Esophagus muscularis mucosa (tissue), 4 donors: ENCODE data around the gene C6orf89. TPM values are rescaled to one million over a fixed set of nuclear protein-coding genes. Genes with fewer than 3 reads are reported as not detected.
A peak's percentile ranks its signal among the peaks of the same experiment; 100 is the strongest.

Experiments
- DNase-seq: peaks from one replicate; pipeline ENCODE4 v3.0.0-alpha.2; 2017; ENCODE audit errors: extremely low spot score
- H3K27ac ChIP-seq, 4 donors: fragments of 200-600 bp; sonication (generic); replicated peaks in 1 of 4; 1 replicate in 3 of 4; 2 replicates in 1 of 4; pipeline ENCODE4 v1.5.1; 2016 to 2019; ENCODE audit warnings: mild to moderate bottlenecking in 1 of 4
- H3K27me3 ChIP-seq, 4 donors: fragments of 200-600 bp; sonication (generic); one replicate each; pipeline versions ENCODE4 v1.5.1 to v1.6.0; 2016 to 2019
- H3K36me3 ChIP-seq, 4 donors: fragments of 200-600 bp; sonication (generic); one replicate each; pipeline ENCODE4 v1.5.1; 2016 to 2019
- H3K4me1 ChIP-seq, 4 donors: fragments of 200-600 bp; sonication (generic); one replicate each; pipeline ENCODE4 v1.5.1; 2016 to 2019
- H3K4me3 ChIP-seq, 4 donors: fragments of 200-600 bp; sonication (generic); 1 replicate in 2 of 4; 2 replicates in 2 of 4; pipeline ENCODE4 v1.5.1; 2016 to 2019; ENCODE audit warnings: mild to moderate bottlenecking in 4 of 4, moderate library complexity in 1 of 4
- H3K9me3 ChIP-seq, 4 donors: fragments of 200-600 bp; sonication (generic); 1 replicate in 3 of 4; 2 replicates in 1 of 4; pipeline ENCODE4 v1.5.1; 2016 to 2019
- EP300 ChIP-seq: sonication (generic); formaldehyde crosslinking; IDR thresholded peaks from one replicate; pipeline ENCODE4 v1.6.1; 2017; ENCODE audit warnings: antibody characterized with exemption
- POLR2A ChIP-seq: fragments of 450-650 bp; IDR thresholded peaks from one replicate; pipeline ENCODE4 v1.6.1; 2017; ENCODE audit warnings: antibody characterized with exemption, moderate library complexity, mild to moderate bottlenecking, low read depth
- POLR2AphosphoS5 ChIP-seq, 2 donors: sonication (generic); formaldehyde crosslinking; IDR thresholded peaks; one replicate each; pipeline ENCODE4 v1.6.1; 2017; ENCODE audit warnings: antibody characterized with exemption in 2 of 2
- WGBS: methylation state at CpG from one replicate; pipeline ENCODE4 v1.1.5; 2018; 5-methylcytosine and 5-hydroxymethylcytosine counted together
- intact Hi-C: fragments of 100-400 bp; cut with DNase I; formaldehyde crosslinking; loops from one replicate; pipeline ENCODE4 v1.15.1; 2023
- total RNA-seq, 4 donors: library from RNA; depleted of rRNA; stranded (reverse); fragments of >200 nt; gene quantifications; one replicate each; pipeline versions ENCODE4 v1.1.0 to v1.2.1, GENCODE V29; 2016
- TF ChIP-seq, protein P1 (sequence below), 3 experiments: fragments of 200-600 bp in 2 of 3; fragments of 450-650 bp in 1 of 3; sonication (generic) in 2 of 3; IDR thresholded peaks; one replicate each; pipeline ENCODE4 v1.5.1; 2017 to 2019; ENCODE audit warnings: antibody characterized with exemption in 3 of 3, mild to moderate bottlenecking in 2 of 3, moderate library complexity in 1 of 3

The C6orf89 gene
- total RNA-seq, 4 donors from 2014 or later, result 56.5 to 66.2 (median 59.0) TPM

- Histone ChIP-seq H3K4me1 (peaks cover 0 to 16% (median 12%) of the 10 kb centered on the region in 4 donors), H3K36me3 (peaks cover 29 to 68% (median 62%) of the 10 kb centered on the region in 4 donors), H3K9me3 (no peaks in the 10 kb centered on the region), H3K27ac (no peak overlapping the region), H3K27me3 (no peaks in the 10 kb centered on the region), H3K4me3 (no peak overlapping the region)
- intact Hi-C loops, result no loop called here
- no peak for TF ChIP-seq EP300
- TF ChIP-seq, protein P1, sequence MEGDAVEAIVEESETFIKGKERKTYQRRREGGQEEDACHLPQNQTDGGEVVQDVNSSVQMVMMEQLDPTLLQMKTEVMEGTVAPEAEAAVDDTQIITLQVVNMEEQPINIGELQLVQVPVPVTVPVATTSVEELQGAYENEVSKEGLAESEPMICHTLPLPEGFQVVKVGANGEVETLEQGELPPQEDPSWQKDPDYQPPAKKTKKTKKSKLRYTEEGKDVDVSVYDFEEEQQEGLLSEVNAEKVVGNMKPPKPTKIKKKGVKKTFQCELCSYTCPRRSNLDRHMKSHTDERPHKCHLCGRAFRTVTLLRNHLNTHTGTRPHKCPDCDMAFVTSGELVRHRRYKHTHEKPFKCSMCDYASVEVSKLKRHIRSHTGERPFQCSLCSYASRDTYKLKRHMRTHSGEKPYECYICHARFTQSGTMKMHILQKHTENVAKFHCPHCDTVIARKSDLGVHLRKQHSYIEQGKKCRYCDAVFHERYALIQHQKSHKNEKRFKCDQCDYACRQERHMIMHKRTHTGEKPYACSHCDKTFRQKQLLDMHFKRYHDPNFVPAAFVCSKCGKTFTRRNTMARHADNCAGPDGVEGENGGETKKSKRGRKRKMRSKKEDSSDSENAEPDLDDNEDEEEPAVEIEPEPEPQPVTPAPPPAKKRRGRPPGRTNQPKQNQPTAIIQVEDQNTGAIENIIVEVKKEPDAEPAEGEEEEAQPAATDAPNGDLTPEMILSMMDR (IDR thresholded peaks at IDR 0.05), result peak; percentile 9 to 28 (median 26)
- DNase-seq, result no peak
- 72% methylated on average over 6 of the region's 6 CpGs for WGBS
Observed at GRCh38 chr6:36897609-36898008, 11.9 kb downstream of the C6orf89 start.

DNA sequence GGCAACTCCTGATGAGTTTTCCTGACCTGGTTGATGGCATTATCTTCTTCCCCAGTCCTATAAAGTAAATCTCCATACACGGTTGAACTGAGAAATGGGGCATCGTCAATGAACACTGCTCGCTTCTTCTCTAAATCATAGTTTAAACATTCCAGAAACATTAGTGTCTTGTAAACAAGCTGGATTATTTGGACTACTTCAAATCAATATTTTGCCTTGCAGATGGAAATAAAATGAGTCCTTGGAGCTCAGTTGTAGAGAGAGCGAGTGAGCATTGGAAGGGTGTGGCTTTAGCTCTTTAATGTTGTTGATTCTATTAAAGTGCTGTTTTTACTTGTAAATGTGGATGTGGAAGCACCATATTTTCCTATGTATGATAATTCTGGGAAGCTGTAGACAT lies 18.4 kb downstream of the C6orf89 start:
- intact Hi-C loops, result no loop called here
- Histone ChIP-seq H3K9me3 (no peaks in the 10 kb centered on the region), H3K27ac (no peak overlapping the region), H3K27me3 (no peaks in the 10 kb centered on the region), H3K36me3 (peaks cover 37 to 70% (median 57%) of the 10 kb centered on the region in 4 donors), H3K4me3 (no peak overlapping the region), H3K4me1 (peaks cover 31 to 44% (median 39%) of the 10 kb centered on the region in 4 donors)
- no peak for DNase-seq
- 85% methylated on average over 4 of the region's 4 CpGs for WGBS
- no peak for TF ChIP-seq POLR2AphosphoS5 (IDR thresholded peaks at IDR 0.05)
- no peak for TF ChIP-seq POLR2A
- no peak for TF ChIP-seq EP300
- TF ChIP-seq, protein P1 (IDR thresholded peaks at IDR 0.05), result no peak

- H3K4me1 ChIP-seq, result peaks cover 31 to 44% (median 39%) of the 10 kb centered on the region in 4 donors
- DNase-seq, result no peak
- 97% methylated on average over 5 of the region's 5 CpGs for WGBS
- H3K4me3 ChIP-seq, result no peak overlapping the region
- H3K9me3 ChIP-seq, result no peaks in the 10 kb centered on the region
- H3K36me3 ChIP-seq, result peaks cover 30 to 66% (median 51%) of the 10 kb centered on the region in 4 donors
- H3K27me3 ChIP-seq, result no peaks in the 10 kb centered on the region
- peak overlapping the region in 2 of 4 donors; percentile 62 to 74 for H3K27ac ChIP-seq
- intact Hi-C loops, result loop anchor here (5.0 kb wide), 1 partner anchor 77 kb away; no protein-coding TSS in a partner anchor
- TF ChIP-seq, protein P1 (IDR thresholded peaks at IDR 0.05), result no peak
- TF ChIP-seq POLR2AphosphoS5 (IDR thresholded peaks at IDR 0.05) (no peak), EP300 (no peak), POLR2A (no peak)
Observed at GRCh38 chr6:36904851-36905393, 19.2 kb downstream of the C6orf89 start.

DNA sequence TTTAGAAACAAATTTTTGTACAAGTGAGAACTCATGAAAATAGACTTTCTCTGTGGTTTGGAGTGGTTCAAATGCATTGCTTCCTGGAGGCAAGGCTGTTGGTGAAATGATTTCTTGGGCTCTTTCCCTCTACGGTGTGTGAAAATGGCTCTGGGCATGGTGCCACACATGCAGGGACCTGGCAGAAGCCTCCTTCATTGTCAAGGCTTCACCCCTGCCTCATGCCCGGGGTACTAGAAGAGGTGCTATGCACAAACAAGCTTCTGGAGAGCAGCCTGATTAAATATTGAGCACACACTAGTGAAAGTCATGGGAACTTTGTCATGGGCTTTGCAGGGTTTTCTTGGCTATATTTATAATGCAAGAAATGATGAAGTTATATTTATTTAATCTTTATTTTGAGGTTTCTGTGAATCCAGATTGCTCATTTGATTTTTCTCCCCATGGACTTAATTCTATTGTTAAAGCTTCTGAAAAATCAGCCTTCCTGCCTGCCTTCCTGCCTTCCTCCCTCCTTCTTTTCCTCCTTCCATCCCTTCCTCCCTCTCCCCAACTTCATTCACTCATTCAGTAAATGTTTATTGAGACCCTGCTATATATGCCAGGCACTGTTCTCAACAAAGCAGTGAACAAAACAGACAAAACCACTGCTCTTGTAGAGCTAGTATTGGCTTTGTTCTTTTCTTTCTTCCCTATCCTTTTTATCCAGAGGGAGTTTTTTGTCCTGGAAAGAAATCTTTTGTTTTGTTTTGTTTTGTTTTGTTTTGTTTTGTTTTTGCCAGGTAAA lies 21.0 kb downstream of the C6orf89 start:
- H3K27ac ChIP-seq, result peak overlapping the region; percentile 62 to 74 (median 68)
- no peaks in the 10 kb centered on the region for H3K27me3 ChIP-seq
- no peaks in the 10 kb centered on the region for H3K9me3 ChIP-seq
- H3K36me3 ChIP-seq, result peaks cover 17 to 59% (median 35%) of the 10 kb centered on the region in 4 donors
- no peak for DNase-seq
- H3K4me3 ChIP-seq, result no peak overlapping the region
- TF ChIP-seq POLR2A, result no peak
- no peak for TF ChIP-seq EP300
- TF ChIP-seq POLR2AphosphoS5 (IDR thresholded peaks at IDR 0.05), result no peak
- TF ChIP-seq, protein P1 (IDR thresholded peaks at IDR 0.05), result no peak
- intact Hi-C loops, result loop anchor here (5.0 kb wide), 1 partner anchor 76 kb away; no protein-coding TSS in a partner anchor
- peaks cover 31 to 44% (median 39%) of the 10 kb centered on the region in 4 donors for H3K4me1 ChIP-seq
- 9% methylated on average over 2 of the region's 2 CpGs for WGBS
